ENCODE measurements around the gene ODF2L. TPM values are rescaled to one million over a fixed set of nuclear protein-coding genes. Genes with fewer than 3 reads are reported as not detected.

ODF2L gene, protein sequence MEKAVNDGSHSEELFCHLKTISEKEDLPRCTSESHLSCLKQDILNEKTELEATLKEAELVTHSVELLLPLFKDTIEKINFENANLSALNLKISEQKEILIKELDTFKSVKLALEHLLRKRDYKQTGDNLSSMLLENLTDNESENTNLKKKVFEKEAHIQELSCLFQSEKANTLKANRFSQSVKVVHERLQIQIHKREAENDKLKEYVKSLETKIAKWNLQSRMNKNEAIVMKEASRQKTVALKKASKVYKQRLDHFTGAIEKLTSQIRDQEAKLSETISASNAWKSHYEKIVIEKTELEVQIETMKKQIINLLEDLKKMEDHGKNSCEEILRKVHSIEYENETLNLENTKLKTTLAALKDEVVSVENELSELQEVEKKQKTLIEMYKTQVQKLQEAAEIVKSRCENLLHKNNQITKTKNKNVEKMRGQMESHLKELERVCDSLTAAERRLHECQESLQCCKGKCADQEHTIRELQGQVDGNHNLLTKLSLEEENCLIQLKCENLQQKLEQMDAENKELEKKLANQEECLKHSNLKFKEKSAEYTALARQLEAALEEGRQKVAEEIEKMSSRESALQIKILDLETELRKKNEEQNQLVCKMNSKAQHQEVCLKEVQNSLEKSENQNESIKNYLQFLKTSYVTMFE
- 62.1 TPM for total RNA-seq

DNA sequence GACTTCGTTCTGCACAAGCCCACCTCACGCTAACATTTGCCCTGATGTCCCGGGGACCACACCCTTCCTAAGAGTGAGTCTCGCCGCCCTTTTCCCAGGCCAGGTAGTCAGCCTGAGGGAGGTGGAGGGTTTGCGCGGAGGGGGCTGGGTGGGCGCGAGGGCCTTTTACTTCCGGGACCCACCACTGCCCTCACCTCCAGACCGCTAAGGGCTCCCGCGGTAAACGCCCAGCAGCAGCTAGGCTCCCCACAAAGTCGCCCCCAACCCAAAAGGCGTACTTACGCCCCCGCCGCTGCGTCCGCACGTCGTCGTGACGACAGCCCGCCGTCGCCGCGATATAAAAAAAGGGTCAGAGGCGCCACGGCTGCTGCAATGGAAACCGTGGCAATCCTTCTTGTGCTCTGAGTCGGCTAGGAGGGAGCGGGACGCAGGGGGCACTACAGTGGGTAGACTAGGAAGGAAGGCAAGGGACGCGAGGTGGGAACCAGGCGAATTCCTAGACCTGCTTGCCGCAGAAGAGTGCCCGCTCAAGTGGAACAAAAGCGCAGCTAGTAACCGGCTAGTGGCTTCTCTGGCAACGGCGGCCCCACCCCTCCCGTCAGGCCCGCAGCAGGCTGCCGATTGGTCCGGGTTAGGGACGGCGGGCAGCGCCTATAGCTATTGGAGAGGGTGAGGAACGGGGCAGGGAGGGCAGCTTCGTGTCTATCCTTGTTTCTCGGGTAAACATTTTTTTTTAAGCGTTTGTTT, at the start of gene ODF2L:
TSS of gene ODF2L (minus strand) at position 573 of the 747 bp plus-strand sequence. CDS start 9,296 bp downstream, outside the sequence.
- intact Hi-C loops (cut with DNase I) = no loop called here
- ATAC-seq (peak; percentile 100), DNase-seq (ENCODE audit: low spot score) (peak; percentile 93)

DNA sequence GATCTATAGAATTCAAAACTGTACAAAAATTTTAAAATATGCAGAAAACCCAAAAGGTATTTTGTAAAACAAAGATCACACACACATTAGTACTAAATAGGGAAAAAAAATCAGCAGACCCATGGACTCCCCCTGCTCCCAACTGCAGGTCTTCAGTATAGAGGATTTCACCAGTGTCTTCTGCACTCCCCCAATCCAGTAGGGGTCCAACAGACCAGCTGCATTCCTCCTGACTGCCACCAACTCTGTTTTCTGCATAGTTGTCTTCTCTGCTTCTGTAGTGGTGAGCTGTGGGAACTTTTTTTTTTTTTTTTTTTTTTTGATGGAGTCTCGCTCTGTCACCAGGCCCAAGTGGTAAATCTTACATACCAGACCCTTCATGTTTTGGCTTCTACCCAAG, 49.8 kb upstream of the ODF2L start:
- no peak for DNase-seq (ENCODE audit: low spot score)
- intact Hi-C loops (cut with DNase I) = no loop called here

DNA sequence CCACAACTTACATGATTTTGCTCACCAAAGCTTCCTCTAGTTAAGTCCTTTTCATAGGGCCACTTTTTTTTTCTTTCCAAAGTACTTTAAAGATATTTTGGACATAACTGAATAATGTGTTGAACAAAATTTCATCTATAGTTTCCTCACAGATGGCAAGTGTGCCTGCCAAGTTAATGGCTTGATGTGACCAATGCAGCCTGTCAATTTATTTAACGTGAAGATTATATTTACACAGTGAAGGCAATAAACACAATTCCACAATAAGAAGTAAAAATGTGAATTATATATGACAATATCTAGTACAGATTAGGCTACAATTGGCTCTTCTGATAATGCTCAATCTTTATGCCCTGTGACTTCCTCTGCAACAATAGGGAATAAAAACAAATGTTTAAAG, 45.9 kb upstream of the ODF2L start:
- DNase-seq (ENCODE audit: low spot score) = no peak
- no peak for ATAC-seq
- intact Hi-C loops (cut with DNase I) = no loop called here

More for the DNA sequence above, 49.8 kb upstream of the ODF2L start:
- ATAC-seq = no peak

DNA sequence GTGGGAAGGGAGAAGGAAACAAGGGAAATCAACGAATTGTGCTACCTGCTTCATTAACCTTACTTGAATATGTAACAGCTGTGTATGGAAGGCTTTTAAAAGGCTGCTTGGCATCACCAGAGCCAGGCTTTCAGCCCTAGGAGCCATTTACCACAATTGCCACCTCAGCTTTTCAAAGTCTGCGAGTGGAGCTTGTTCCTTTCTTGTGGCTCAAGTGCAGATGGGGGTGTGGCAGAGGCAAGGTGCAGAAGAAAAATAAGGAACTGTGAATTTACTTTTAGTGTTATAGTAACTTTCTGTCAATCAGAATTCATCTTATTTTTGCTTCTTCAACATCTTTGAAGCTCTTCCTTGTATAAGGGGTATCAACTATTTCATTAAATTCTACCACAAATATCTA, 45.5 kb upstream of the ODF2L start:
- intact Hi-C loops (cut with DNase I) = no loop called here
- no peak for ATAC-seq
- no peak for DNase-seq (ENCODE audit: low spot score)

DNA sequence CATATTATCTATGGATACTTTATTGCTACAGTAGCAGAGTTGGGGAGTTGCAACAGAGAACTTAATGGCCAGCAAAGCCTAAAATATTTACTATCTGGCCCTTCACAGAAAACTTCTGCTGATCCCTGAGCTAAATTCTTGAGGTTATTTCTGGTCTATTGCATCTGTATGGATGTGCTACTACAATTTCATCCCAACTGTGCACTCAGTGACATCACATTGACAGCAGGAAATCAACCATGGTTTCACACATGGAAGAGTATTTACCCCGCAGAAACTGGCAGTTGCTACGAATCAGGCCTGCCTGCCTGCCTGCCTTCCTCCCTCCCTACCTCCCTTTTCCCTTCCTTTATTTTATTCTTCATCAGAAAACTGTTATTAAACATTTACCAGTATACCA, 39.9 kb upstream of the ODF2L start:
- ATAC-seq = no peak
- DNase-seq (ENCODE audit: low spot score) = no peak
- intact Hi-C loops (cut with DNase I) = no loop called here

DNA sequence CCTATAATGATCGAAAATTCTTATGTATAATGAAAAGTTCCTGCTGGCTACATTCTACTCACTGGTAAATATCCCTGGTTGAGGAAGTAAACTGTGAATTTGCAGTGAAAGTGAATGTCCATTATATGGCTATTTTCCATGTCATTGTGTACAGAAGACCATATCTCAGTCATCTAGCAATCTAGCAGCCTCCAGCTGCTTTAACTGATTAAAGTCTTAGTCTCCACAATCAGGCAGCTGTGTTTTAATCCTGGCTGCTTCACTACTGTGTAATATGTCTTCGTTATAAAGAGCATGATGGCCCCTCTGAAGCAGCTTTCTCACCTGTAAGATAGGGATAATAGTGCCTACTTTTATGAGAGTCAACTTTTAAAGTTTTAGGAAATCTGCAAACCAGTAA, 39.2 kb upstream of the ODF2L start:
- intact Hi-C loops (cut with DNase I) = no loop called here
- ATAC-seq = no peak
- no peak for DNase-seq (ENCODE audit: low spot score)

DNA sequence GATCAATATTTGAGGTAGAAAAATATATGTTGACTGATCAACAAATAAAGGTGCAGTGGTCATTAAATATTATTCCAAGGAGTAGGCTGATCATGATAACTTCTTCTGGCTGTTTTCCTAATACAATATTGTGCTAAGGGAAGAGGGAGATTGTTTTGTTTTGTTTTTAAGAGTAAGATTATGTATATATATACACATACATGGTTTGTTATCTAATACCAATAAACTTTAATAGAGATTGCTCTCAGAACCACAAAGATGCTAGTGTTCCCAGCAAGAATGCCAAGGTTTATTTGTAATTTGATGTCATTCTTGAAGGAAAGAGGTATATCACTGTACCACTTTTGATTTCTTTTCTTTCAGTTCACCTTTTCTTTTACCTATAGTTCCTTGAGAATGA, 37.9 kb upstream of the ODF2L start:
- no peak for ATAC-seq

DNA sequence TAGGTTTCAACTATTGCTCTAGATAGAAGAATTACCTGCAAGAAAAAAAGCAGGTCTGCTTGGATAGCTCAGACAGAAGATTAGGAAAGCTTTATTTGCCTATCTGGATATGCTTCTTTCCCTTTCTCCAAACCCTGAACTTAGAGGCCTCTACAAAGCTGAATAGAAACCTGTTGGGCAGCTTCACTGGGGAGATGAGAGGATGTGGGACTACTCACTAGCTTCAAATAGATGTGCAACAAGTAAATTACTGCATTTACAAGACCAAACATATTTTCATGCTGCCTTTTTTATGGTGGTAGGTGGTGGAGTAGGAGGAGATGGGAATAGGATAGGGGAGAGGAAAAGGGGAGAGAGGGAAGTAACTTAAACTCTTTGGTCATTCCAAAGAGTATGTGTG, 34.3 kb upstream of the ODF2L start:
- ATAC-seq (no peak), DNase-seq (ENCODE audit: low spot score) (no peak)
- intact Hi-C loops (cut with DNase I) = no loop called here

More for the DNA sequence above, 37.9 kb upstream of the ODF2L start:
- intact Hi-C loops (cut with DNase I) = no loop called here
- no peak for DNase-seq (ENCODE audit: low spot score)

DNA sequence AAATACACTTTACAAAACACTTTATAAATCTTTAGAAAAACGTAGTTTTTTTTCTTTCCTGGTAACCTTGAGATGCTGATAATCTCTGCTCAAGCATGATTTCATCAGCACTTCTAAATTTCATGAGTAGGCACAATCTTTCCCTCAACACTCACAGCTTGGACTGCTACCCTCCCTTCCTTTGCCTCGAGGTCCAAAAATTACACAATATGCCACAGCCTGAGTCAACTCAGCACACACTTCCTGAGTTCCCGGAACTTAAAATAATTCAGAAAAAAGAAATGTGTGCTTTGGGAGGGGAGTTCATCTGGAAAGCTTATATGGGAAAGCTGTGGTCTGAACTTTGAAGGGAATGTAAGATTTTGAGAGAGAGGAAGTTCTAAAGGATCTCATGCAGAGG, 33.7 kb upstream of the ODF2L start:
- DNase-seq (ENCODE audit: low spot score) (no peak), ATAC-seq (peak; percentile 99)
- intact Hi-C loops (cut with DNase I) = no loop called here

DNA sequence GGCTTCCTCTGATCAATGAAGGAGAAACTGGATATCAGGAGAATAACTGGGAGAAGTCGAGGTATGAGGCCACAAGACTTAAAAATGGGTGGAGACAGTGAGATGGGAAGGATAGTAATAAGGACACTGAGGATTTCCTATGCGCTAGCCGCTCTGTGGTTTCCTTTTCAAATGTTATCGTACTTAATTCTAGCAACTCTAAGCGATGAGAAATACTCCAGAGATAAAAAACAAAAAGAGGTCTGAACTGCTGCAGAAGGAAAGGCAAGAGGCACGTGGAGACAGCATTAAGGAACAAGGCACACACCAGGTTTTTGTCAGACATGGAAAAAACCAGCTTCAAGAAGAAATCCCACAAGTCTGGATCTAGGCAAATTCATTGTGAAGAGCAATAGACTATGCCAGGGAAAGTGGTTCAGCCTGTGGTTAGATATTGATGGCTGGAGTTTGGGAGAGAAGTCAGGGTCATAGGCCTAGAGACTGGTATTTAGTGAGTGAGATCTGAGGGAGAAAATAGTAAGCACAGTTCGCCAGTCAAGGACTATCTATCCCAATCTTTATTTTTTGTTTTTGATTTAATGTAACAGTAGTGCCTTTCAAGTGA, 33.1 kb upstream of the ODF2L start:
- DNase-seq (ENCODE audit: low spot score) = no peak
- intact Hi-C loops (cut with DNase I) = no loop called here
- peak; percentile 23 for ATAC-seq

DNA sequence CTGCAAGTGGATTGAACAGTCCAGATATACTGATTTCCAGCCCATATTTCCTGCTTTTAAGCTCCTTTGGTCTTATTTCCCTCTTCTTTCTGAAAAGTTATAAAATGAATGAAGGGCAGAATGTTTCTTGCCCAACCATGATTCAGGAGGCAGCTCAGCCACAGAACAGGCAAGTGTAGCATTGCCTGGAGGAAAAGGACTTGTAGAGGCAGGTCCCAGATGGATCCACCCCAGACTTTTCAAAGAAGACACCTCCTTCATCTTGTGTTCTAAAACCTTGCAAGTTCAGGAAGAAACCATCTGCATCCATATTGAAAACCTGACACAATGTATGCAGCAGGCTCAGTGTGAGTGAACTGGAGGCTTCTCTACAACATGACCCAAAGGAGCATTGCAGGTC, 27.8 kb upstream of the ODF2L start, which contains the start of gene CLCA2:
TSS of gene CLCA2 (plus strand) at position 299 of the 400 bp plus-strand sequence. CDS start at position 376, 77 bp downstream.
- no peak for ATAC-seq
- DNase-seq (ENCODE audit: low spot score) = no peak
- intact Hi-C loops (cut with DNase I) = no loop called here

DNA sequence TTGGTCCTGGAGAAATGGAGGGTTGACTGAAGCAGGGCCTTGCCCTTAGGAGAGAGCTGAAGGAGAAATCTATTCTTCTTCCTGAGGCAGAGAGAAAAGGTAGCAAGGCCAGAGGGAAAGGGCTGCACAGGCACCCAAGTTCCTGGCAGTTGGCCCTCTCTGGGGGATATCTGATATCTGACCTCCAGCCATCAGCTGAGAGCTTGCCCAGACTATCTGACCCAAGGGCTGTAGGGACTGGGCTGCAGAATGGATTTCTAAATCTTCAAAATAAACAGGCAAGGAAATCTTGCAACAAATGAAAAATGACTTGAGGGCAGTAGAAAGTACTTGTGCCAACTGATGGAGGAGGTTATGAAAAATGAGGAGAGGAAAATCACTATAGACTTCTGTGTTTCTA, 27.4 kb upstream of the ODF2L start:
- no peak for DNase-seq (ENCODE audit: low spot score)
- ATAC-seq = peak; percentile 62
- intact Hi-C loops (cut with DNase I) = no loop called here

DNA sequence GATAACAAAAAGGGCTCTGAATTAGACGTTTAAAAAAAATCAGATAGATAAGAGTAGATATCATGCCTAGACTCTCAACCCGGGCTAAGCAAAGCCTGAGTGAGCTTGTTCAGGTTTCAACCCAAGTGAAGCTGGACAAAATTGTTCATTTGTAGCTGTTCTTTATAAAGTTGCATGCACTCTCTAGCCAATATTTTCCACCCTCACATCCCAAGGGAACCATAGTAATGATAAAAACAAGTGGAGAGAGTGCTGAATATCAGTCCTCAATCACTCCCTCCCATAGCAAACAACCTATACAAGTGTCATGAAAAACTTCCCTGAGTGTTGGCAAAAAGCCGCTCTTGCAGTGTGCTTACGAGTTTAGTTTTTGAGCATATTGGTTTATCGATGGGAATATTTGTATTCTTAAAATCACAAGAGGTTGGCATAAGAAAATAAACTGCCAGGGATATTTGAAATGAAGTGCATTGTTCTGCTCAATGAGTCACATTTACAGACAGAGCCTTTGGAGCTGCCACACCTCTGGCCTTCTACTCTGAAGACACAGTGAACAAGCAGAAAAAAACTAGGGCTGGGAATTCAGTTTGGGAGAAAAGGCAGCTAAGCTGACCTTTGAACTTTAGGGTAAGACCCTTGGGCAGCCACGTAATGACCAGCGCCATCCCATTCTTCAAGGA, 25.6 kb upstream of the ODF2L start:
- no peak for DNase-seq (ENCODE audit: low spot score)
- no peak for ATAC-seq
- intact Hi-C loops (cut with DNase I) = no loop called here

DNA sequence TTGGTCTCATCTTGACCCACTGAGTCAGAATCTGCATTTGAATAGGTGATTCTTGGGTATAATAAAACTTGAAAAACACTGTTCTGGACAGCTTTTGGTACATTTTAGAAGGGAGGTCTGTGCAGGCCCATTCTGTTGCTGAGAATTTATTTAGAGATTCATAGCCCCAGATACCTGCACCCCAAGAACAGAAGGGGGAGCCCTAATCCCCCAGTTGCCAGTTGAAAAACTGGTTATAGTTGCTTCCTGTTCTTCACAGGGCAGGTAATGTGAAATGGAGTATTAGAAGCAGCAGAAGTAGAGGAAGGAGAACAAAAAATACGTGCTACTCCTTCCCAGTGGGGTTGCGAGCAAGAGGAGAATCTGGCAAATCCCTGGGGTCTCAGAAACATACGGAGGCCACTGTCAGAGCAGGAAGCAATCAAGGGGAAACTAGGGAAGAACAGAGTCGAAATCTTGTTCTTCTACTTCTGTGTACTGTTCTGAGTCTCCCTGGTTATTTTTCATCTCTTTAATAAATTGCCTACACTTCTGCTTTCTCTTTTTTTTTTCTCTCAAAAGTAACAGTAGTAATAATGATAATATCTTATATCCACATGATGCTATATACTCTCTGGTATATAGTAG, 23.3 kb upstream of the ODF2L start:
- DNase-seq (ENCODE audit: low spot score) = no peak
- ATAC-seq = peak; percentile 35
- intact Hi-C loops (cut with DNase I) = no loop called here

DNA sequence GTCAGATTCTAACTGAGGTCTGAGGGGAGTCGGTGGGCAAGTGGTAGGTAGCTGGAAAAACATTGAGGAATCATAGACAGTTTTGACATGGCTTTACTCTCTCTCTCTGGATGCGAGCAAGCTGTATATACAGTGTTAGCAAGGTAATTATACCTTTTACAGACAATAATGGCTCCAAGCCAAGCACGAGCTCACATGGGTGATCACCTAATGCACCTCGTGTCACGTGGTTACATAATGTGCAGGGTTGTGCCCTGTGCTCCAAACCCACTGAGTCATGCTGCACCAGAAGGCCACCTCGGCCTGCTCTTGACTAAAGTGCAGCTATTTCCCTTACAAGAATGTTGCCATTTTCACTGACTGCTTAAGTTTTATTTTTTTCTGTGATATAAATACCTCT, 20.2 kb upstream of the ODF2L start:
- ATAC-seq = no peak
- no peak for DNase-seq (ENCODE audit: low spot score)
- intact Hi-C loops (cut with DNase I) = no loop called here

DNA sequence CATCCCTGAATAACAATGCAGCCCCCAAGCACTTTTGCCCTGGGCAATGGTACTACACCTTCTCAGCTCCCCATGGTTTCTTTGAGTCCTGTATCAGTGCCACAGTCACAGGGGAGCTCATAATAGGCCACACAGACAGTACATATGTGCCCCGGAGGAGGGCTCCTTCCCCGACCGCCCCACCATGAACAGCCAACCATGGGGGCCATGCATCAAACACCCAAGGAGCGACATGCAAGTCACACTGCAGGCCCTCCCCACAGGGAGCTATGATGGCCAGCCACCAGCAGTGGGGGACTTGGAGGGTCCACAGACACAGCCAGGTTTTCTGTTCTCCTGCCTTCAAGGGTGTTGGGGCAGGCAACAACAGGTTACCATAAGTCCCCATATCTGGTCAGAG, 14.8 kb upstream of the ODF2L start:
- no peak for DNase-seq (ENCODE audit: low spot score)
- ATAC-seq = no peak
- intact Hi-C loops (cut with DNase I) = no loop called here

DNA sequence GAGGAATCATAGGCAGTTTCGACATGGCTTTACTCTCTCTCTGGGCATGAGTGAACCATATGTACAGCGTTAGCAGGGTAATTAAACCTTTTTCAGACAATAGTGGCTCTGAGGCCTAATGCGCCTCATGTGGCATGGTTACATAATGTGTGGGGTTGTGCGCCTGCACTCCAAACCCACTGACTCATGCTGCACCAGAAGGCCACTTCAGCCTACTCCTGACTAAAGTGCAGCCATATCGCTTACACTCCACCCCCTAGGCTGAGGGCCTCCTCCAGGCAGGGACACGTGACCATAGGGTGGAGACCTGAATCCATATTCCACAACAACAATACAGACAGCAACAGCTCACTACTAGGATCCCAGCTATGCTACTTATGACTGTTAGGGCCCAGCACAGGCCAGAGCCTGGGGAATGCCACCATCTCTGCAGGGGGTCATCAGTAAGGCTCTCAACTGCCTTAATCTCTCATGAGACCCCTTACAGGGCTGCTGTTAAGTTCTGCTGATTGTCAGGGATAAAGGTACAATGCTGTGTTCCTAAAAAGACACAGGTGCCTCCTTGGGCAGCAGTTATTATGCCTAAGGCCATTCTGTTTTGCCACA, 13.4 kb upstream of the ODF2L start:
- intact Hi-C loops (cut with DNase I) = no loop called here
- DNase-seq (ENCODE audit: low spot score) = no peak

DNA sequence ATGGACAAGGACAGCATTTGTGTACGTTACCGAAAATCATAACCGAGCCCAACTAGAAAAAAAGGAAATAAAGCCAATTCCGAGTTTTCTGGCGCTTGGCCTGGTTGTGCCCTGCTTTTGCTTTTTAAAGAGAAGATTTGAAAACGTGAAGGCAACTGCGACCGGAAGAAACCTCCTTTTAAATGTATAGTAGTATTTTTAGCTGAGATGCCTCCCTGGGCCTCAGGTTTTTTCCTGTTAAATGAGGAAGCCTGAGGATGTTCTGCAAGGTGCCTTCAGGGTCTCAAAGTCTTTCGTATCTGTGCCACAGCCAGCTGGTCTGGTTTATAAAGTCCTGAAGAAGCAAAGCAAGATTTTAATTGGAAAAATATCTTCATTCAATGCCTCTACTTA, 371 bp upstream of the ODF2L start:
- no peak for DNase-seq (ENCODE audit: low spot score)
- peak; percentile 44 for ATAC-seq
- intact Hi-C loops (cut with DNase I) = no loop called here

More for the DNA sequence above, 13.4 kb upstream of the ODF2L start:
- no peak for ATAC-seq
